Measurements from ENCODE around the gene NUP50. TPM values are rescaled to one million over a fixed set of nuclear protein-coding genes. Genes with fewer than 3 reads are reported as not detected.

Gene NUP50
- total and polyA plus RNA-seq, 2 of the 13 experiments (the other 11 are each of a cell fraction or from before 2014, with no cell fraction given) = 14.2 to 52.4 TPM

DNA sequence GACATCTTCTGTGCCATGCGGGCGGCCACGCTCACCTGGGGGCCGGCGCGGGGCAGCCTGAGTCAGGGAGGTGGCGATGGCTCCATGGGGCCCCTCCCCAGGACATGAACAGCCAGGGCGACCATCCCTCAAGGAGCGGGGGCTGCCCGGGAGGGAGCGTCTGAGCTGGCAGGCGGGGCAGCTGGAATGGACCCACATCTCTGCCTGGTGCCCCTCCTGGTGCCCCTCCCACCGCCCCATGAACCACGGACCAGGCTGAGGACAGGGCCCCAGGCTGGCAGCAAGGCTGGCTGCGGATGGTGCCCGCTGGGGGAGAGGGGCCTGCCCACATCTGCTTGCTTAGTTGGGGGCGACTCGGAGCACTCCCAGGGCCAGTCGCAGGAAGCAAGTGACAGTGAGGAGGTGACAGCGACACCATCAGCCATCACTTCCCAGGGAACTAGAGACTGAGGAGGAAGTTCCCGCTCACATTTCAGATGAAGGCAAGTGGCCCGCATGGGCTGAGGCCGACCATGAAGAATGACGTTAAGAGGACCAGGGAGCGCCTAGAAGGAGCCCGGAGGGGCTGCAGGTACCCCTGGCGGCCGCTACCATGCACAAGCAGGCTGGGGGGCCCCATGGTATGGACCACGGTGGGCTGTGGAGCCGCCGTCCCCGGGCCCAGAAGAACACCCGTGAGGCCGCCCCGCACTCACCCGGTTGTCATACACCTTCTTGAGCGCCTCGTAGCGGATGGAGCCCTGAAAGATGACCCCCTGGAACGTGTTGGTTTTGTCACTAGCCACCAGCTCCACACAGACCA lies 39.6 kb downstream of the NUP50 start (continued):
- TF ChIP-seq TBL1XR1 (IDR thresholded peaks at IDR 0.05; ENCODE audit: borderline replicate concordance, low read length, partially characterized antibody) = no peak
- TF ChIP-seq, protein P1, sequence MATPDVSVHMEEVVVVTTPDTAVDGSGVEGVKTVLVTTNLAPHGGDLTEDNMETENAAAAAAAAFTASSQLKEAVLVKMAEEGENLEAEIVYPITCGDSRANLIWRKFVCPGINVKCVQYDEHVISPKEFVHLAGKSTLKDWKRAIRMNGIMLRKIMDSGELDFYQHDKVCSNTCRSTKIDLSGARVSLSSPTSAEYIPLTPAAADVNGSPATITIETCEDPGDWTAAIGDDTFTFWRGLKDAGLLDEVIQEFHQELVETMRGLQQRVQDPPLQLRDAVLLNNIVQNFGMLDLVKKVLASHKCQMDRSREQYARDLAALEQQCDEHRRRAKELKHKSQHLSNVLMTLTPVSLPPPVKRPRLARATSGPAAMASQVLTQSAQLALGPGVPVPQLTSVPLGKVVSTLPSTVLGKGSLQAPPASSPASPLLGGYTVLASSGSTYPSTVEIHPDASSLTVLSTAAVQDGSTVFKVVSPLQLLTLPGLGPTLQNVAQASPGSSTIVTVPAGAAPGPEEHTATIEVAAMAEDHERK (CRISPR knock-in tag; IDR thresholded peaks at IDR 0.05; ENCODE audit: low read depth) = no peak

DNA sequence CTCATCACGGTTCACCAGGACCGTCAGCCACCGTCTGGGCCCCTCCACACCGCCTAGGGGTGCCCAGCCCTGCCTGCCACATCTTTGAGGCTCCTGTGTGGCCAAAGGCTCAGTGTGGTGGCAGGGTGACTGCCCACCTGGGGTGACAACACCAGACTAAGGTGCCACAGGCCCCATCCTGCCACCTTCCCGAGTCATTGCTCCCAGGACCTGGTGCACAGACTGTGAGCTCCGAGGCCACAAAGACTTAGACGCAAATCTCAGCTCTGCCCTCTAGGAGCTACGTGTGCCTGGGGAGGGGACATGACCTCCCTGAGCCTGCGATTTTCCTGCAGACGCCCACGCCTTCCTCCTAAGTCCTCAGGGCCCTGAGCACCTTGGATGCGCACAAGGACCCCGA lies 40.5 kb downstream of the NUP50 start:
- H3K4me1 ChIP-seq (ENCODE audit: insufficient read depth, low read length) = no peaks in the 10 kb centered on the region
- no peak overlapping the region for H3K9ac ChIP-seq (ENCODE audit: insufficient read depth, low read depth, low read length)
- no peak overlapping the region for H3K4me3 ChIP-seq (replicated peaks in 1 of 3; ENCODE audit: insufficient read depth in 1 of 3, low read depth in 2 of 3, low read length in 3 of 3)
- intact Hi-C loops (cut with micrococcal nuclease; ENCODE audit: unreplicated experiment) (no loop called here), in situ Hi-C loops (cut with HindIII; ENCODE audit: extremely low pct_ligation_motif_present, low pct_unique_long_range_greater_than_20kb) (no loop called here)
- CTCF ChIA-PET (ENCODE audit: low intra/inter-chr PET ratio, low total read pairs) = no interaction called here
- no peaks in the 10 kb centered on the region for H3K27me3 ChIP-seq (ENCODE audit: control insufficient read depth in 1 of 2, insufficient read depth in 2 of 2, low read length in 2 of 2)
- no peak for FAIRE-seq
- no peak for ATAC-seq
- TF ChIP-seq ZNF253 (CRISPR knock-in tag; IDR thresholded peaks at IDR 0.05; ENCODE audit: borderline replicate concordance) = no peak
- TF ChIP-seq ZBTB21 (CRISPR knock-in tag; IDR thresholded peaks at IDR 0.05) = no peak
- TF ChIP-seq ZNF776 (CRISPR knock-in tag; IDR thresholded peaks at IDR 0.05) = no peak
- TF ChIP-seq MATR3 (CRISPR knock-in tag; IDR thresholded peaks at IDR 0.05) = no peak
- TF ChIP-seq RBM22 (optimal IDR thresholded peaks at IDR 0.05; ENCODE audit: low read length) = no peak
- TF ChIP-seq, protein P2, sequence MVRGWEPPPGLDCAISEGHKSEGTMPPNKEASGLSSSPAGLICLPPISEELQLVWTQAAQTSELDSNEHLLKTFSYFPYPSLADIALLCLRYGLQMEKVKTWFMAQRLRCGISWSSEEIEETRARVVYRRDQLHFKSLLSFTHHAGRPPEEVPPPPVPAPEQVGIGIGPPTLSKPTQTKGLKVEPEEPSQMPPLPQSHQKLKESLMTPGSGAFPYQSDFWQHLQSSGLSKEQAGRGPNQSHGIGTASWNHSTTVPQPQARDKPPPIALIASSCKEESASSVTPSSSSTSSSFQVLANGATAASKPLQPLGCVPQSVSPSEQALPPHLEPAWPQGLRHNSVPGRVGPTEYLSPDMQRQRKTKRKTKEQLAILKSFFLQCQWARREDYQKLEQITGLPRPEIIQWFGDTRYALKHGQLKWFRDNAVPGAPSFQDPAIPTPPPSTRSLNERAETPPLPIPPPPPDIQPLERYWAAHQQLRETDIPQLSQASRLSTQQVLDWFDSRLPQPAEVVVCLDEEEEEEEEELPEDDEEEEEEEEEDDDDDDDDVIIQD (CRISPR knock-in tag; IDR thresholded peaks at IDR 0.05; ENCODE audit: low read depth) = no peak
- TF ChIP-seq ZNF724P (CRISPR knock-in tag; IDR thresholded peaks at IDR 0.05; ENCODE audit: borderline replicate concordance) = no peak
- TF ChIP-seq EZH2 (conservative IDR thresholded peaks at IDR 0.05; ENCODE audit: low read depth, low read length) = no peak
- TF ChIP-seq ZNF44 (CRISPR knock-in tag; IDR thresholded peaks at IDR 0.05) = no peak
- TF ChIP-seq, protein P3, sequence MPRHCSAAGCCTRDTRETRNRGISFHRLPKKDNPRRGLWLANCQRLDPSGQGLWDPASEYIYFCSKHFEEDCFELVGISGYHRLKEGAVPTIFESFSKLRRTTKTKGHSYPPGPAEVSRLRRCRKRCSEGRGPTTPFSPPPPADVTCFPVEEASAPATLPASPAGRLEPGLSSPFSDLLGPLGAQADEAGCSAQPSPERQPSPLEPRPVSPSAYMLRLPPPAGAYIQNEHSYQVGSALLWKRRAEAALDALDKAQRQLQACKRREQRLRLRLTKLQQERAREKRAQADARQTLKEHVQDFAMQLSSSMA (CRISPR knock-in tag; IDR thresholded peaks at IDR 0.05) = no peak
- no peak for TF ChIP-seq ZNF772 (CRISPR knock-in tag; IDR thresholded peaks at IDR 0.05)
- TF ChIP-seq SMC3 (IDR thresholded peaks at IDR 0.05; ENCODE audit: low read length) = no peak
- TF ChIP-seq, protein P4, sequence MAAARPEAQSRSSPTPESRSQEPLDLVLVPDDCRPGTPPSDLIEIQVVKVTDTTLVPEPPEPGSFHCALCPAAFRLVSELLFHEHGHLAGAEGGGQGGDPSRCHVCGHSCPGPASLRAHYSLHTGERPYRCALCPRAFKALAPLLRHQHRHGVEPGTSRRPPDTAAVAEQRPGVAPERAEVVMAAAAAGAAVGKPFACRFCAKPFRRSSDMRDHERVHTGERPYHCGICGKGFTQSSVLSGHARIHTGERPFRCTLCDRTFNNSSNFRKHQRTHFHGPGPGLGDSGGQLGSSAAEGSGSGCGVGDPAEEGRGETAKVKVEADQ (CRISPR knock-in tag; IDR thresholded peaks at IDR 0.05; ENCODE audit: borderline replicate concordance) = no peak
- no peak for TF ChIP-seq SIX4 (CRISPR knock-in tag; IDR thresholded peaks at IDR 0.05)
- POLR2A ChIA-PET = no interaction called here
- no peak overlapping the region for H3K4me2 ChIP-seq (ENCODE audit: low read depth, low read length)
- H2AFZ ChIP-seq (ENCODE audit: low read length) = no peak overlapping the region
- no peak for DNase-seq (ENCODE audit: low spot score)
- peaks cover 12 to 18% of the 10 kb centered on the region in 2 experiments; a peak in 4 of 5 replicates for H3K36me3 ChIP-seq (replicated peaks in 1 of 2; ENCODE audit: control insufficient read depth in 1 of 2, insufficient read depth in 2 of 2, low read length in 2 of 2)
- H3K9me3 ChIP-seq (ENCODE audit: low read length) = no peaks in the 10 kb centered on the region
- BruUV-seq (replicated peaks) = no TSS peak
- H3K27ac ChIP-seq (ENCODE audit: extremely low read length, insufficient read depth, low read length) = no peak overlapping the region
- no peaks in the 10 kb centered on the region for H3K79me2 ChIP-seq (ENCODE audit: insufficient read depth, low read length)
- peaks cover 7% of the 10 kb centered on the region; the same call in 1 of the 2 replicates for H4K20me1 ChIP-seq (ENCODE audit: insufficient read depth, low read length)
- WGBS (ENCODE audit: low lambda C conversion rate) = 92% methylated on average over 4 of the region's 13 CpGs
